Fibroblast of lung (primary cell): ENCODE measurements around the gene PXYLP1. TPM values are rescaled to one million over a fixed set of nuclear protein-coding genes. Genes with fewer than 3 reads are reported as not detected.

Experiments used
- DNase-seq, 2 donors: peaks; one replicate each; pipeline versions ENCODE4 v3.0.0 to v3.0.0-alpha.2; 2010; ENCODE audit warnings: low read depth in 2 of 2
- H2AFZ ChIP-seq: 2 replicates; pipeline ENCODE4 v1.5.1; 2012; ENCODE audit warnings: low read length, control low read depth, inconsistent platforms
- H3K27ac ChIP-seq: 2 replicates; pipeline ENCODE4 v1.5.1; 2011; ENCODE audit warnings: low read length, control low read depth; ENCODE audit not compliant: insufficient read depth
- H3K27me3 ChIP-seq: 2 replicates; pipeline ENCODE4 v1.5.1; 2011; ENCODE audit warnings: mild to moderate bottlenecking, low read length; ENCODE audit not compliant: control insufficient read depth, insufficient read depth
- H3K36me3 ChIP-seq: 2 replicates; pipeline ENCODE4 v1.5.1; 2011; ENCODE audit warnings: low read length; ENCODE audit not compliant: control insufficient read depth, insufficient read depth
- H3K4me1 ChIP-seq: 2 replicates; pipeline ENCODE4 v1.5.1; 2011; ENCODE audit warnings: low read length; ENCODE audit not compliant: control insufficient read depth, insufficient read depth; ENCODE audit errors: extremely low read depth
- H3K4me2 ChIP-seq: 2 replicates; pipeline ENCODE4 v1.5.1; 2011; ENCODE audit warnings: low read length, control low read depth; ENCODE audit not compliant: insufficient read depth; ENCODE audit errors: extremely low read depth
- H3K4me3 ChIP-seq, 4 experiments: fragments of 200-600 bp in 1 of 4; sonication (generic) in 1 of 4; replicated peaks in 1 of 4; 2 replicates each; pipeline ENCODE4 v1.5.1; 2011 to 2016; ENCODE audit warnings: low read length in 4 of 4, low read depth in 3 of 4, mild to moderate bottlenecking in 3 of 4, control low read depth in 2 of 4, inconsistent platforms in 1 of 4, mixed read lengths in 1 of 4; ENCODE audit not compliant: insufficient read depth in 1 of 4; ENCODE audit errors: control extremely low read depth in 1 of 4
- H3K79me2 ChIP-seq: 2 replicates; pipeline ENCODE4 v1.5.1; 2012; ENCODE audit warnings: mild to moderate bottlenecking, low read length, inconsistent platforms; ENCODE audit not compliant: control insufficient read depth, insufficient read depth
- H3K9ac ChIP-seq: 2 replicates; pipeline ENCODE4 v1.5.1; 2011; ENCODE audit warnings: mild to moderate bottlenecking, low read length, control low read depth; ENCODE audit not compliant: insufficient read depth
- H3K9me3 ChIP-seq: 2 replicates; pipeline ENCODE4 v1.5.1; 2012; ENCODE audit warnings: low read depth, low read length; ENCODE audit not compliant: control insufficient read depth, insufficient read depth
- H4K20me1 ChIP-seq: 2 replicates; pipeline ENCODE4 v1.5.1; 2011; ENCODE audit warnings: low read length; ENCODE audit not compliant: control insufficient read depth, insufficient read depth; ENCODE audit errors: extremely low read depth
- CTCF ChIP-seq, 2 donors: IDR thresholded peaks in 1 of 2; conservative IDR thresholded peaks in 1 of 2; 1 replicate in 1 of 2; 2 replicates in 1 of 2; pipeline ENCODE4 v1.5.1; 2011 to 2012; ENCODE audit warnings: low read length in 2 of 2, control low read depth in 1 of 2, inconsistent platforms in 1 of 2, low read depth in 1 of 2, mild to moderate bottlenecking in 1 of 2
- EZH2 ChIP-seq: IDR thresholded peaks from 2 replicates; pipeline ENCODE4 v1.5.1; 2012; ENCODE audit warnings: low read length, control low read depth, mild to moderate bottlenecking; ENCODE audit errors: missing control alignments
- polyA plus RNA-seq, 2 donors: library from polyadenylated mRNA; depleted of rRNA in 1 of 2; stranded (reverse) in 1 of 2; unstranded in 1 of 2; fragments of >200 nt; gene quantifications; 2 replicates each; pipeline ENCODE4 v1.2.1, GENCODE V29; 2011 to 2012; ENCODE audit warnings: missing spikeins in 1 of 2
- total RNA-seq: library from RNA; depleted of rRNA; stranded (reverse); fragments of >200 nt; gene quantifications from 2 replicates; pipeline ENCODE4 v1.2.1, GENCODE V29; 2014

PXYLP1 gene
- total and polyA plus RNA-seq, 2 donors (not counting 1 experiment from before 2014, with no cell fraction given) = 5.1 to 7.0 TPM

GRCh38 chr3:141212555-141212954 lies 19.1 kb upstream of the PXYLP1 start:
- no peak overlapping the region for H3K4me2 ChIP-seq
- H3K4me1 ChIP-seq = no peaks in the 10 kb centered on the region
- H3K9me3 ChIP-seq = no peaks in the 10 kb centered on the region
- no peak for DNase-seq
- no peaks in the 10 kb centered on the region for H3K79me2 ChIP-seq
- H3K4me3 ChIP-seq = no peak overlapping the region
- H3K27me3 ChIP-seq = no peaks in the 10 kb centered on the region
- H2AFZ ChIP-seq = no peak overlapping the region
- H3K9ac ChIP-seq = no peak overlapping the region
- H3K27ac ChIP-seq = no peak overlapping the region
- TF ChIP-seq EZH2 = no peak
- TF ChIP-seq CTCF (conservative IDR thresholded peaks at IDR 0.05 in 1 of 2, IDR thresholded peaks at IDR 0.05 in 1 of 2; ENCODE audit: low read depth in 1 of 2, low read length in 2 of 2) = no peak
- H3K36me3 ChIP-seq = no peaks in the 10 kb centered on the region
- H4K20me1 ChIP-seq = no peaks in the 10 kb centered on the region

- DNase-seq = no peak
- no peak overlapping the region for H3K4me3 ChIP-seq
- no peak overlapping the region for H3K9ac ChIP-seq
- H3K27me3 ChIP-seq = peaks cover 4% of the 10 kb centered on the region
- TF ChIP-seq CTCF (conservative IDR thresholded peaks at IDR 0.05 in 1 of 2, IDR thresholded peaks at IDR 0.05 in 1 of 2; ENCODE audit: low read depth in 1 of 2, low read length in 2 of 2) = no peak
- no peak for TF ChIP-seq EZH2
- H3K4me2 ChIP-seq = no peak overlapping the region
- H4K20me1 ChIP-seq = no peaks in the 10 kb centered on the region
- H3K9me3 ChIP-seq = no peaks in the 10 kb centered on the region
- H2AFZ ChIP-seq = no peak overlapping the region
- H3K36me3 ChIP-seq = no peaks in the 10 kb centered on the region
- H3K79me2 ChIP-seq = no peaks in the 10 kb centered on the region
- H3K27ac ChIP-seq = no peak overlapping the region
- H3K4me1 ChIP-seq = no peaks in the 10 kb centered on the region
Measured at GRCh38 chr3:141216975-141217374, 14.7 kb upstream of the PXYLP1 start.

- no peak overlapping the region for H3K4me3 ChIP-seq
- H3K4me1 ChIP-seq = no peaks in the 10 kb centered on the region
- no peak overlapping the region for H3K9ac ChIP-seq
- no peak overlapping the region for H3K27ac ChIP-seq
- no peaks in the 10 kb centered on the region for H4K20me1 ChIP-seq
- no peaks in the 10 kb centered on the region for H3K79me2 ChIP-seq
- peaks cover 4% of the 10 kb centered on the region for H3K27me3 ChIP-seq
- DNase-seq = no peak
- TF ChIP-seq CTCF (conservative IDR thresholded peaks at IDR 0.05 in 1 of 2, IDR thresholded peaks at IDR 0.05 in 1 of 2; ENCODE audit: low read depth in 1 of 2, low read length in 2 of 2) (no peak), EZH2 (no peak)
- H3K9me3 ChIP-seq = no peaks in the 10 kb centered on the region
- H2AFZ ChIP-seq = no peak overlapping the region
- no peaks in the 10 kb centered on the region for H3K36me3 ChIP-seq
- no peak overlapping the region for H3K4me2 ChIP-seq
Measured at GRCh38 chr3:141217389-141217788, 14.2 kb upstream of the PXYLP1 start.
